ENCODE measurements around the gene RPL41. TPM values are rescaled to one million over a fixed set of nuclear protein-coding genes. Genes with fewer than 3 reads are reported as not detected.

Gene RPL41
- total and polyA plus RNA-seq, 10 of the 15 experiments (the other 5 are each of a cell fraction or from before 2014, with no cell fraction given): 4,144 to 19,112 (median 8,004) TPM

DNA sequence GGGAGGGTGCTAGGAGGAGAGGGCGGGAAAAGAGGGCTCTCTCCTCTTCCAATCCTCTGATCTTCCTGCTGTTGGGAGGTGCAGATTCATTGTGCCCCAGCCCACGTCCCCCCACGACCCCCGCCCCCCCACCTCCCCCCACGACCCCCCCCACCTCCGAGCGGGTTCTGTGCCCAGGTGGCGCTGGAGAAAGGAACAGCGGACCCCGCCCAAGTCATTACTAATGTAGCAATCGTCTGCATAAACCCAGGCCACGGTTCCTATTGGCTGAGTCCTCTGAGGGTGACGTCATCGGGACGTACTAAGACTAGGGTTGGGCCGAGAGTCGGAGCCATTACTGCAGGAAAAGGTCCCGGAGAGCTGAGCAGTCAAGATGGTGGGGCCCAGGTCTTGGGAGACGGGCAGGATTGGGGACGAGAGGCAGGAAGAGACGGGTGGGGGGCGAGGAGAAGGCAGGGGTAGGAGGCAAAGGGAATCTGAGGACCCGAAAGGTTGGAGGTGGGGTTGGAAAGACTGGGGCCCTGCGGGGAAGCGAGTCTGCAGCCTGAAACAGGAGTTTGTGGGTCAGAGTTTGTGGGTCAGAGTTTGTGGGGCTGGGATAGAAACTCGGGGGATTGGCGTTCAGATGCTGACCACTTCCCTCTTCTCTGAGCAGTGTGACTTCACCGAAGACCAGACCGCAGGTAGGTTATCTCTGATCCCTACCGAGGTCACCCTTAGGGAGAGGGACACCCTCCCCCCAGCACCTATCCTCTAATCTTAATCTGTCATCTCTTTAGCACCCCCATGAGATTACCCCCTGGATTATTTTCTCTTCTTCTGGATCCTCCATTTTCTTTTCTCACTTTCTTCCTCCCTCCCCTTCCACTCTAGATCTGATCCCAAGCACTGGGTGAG lies 41.8 kb downstream of the RPL41 start, which contains the start of gene MYL6 (continued):
- TF ChIP-seq RAD51 (IDR thresholded peaks at IDR 0.05): no peak
- TF ChIP-seq, protein P1, sequence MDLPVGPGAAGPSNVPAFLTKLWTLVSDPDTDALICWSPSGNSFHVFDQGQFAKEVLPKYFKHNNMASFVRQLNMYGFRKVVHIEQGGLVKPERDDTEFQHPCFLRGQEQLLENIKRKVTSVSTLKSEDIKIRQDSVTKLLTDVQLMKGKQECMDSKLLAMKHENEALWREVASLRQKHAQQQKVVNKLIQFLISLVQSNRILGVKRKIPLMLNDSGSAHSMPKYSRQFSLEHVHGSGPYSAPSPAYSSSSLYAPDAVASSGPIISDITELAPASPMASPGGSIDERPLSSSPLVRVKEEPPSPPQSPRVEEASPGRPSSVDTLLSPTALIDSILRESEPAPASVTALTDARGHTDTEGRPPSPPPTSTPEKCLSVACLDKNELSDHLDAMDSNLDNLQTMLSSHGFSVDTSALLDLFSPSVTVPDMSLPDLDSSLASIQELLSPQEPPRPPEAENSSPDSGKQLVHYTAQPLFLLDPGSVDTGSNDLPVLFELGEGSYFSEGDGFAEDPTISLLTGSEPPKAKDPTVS (IDR thresholded peaks at IDR 0.05; ENCODE audit: low read depth, low read length): no peak
- no peak for TF ChIP-seq SUZ12 (IDR thresholded peaks at IDR 0.05; ENCODE audit: unreplicated experiment)
- TF ChIP-seq POLR2AphosphoS5 (IDR thresholded peaks at IDR 0.05; ENCODE audit: low read length): peak; percentile 99
- no peak for TF ChIP-seq NFXL1 (IDR thresholded peaks at IDR 0.05; ENCODE audit: borderline replicate concordance)
- peak; percentile 97 for TF ChIP-seq SMAD5 (IDR thresholded peaks at IDR 0.05; ENCODE audit: low read depth)
- TF ChIP-seq, protein P2, sequence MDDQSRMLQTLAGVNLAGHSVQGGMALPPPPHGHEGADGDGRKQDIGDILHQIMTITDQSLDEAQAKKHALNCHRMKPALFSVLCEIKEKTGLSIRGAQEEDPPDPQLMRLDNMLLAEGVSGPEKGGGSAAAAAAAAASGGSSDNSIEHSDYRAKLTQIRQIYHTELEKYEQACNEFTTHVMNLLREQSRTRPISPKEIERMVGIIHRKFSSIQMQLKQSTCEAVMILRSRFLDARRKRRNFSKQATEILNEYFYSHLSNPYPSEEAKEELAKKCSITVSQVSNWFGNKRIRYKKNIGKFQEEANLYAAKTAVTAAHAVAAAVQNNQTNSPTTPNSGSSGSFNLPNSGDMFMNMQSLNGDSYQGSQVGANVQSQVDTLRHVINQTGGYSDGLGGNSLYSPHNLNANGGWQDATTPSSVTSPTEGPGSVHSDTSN (IDR thresholded peaks at IDR 0.05; ENCODE audit: insufficient replicate concordance, low read depth, low read length): no peak
- TF ChIP-seq MXI1 (IDR thresholded peaks at IDR 0.05; ENCODE audit: low read depth, low read length): peak; percentile 46
- peak; percentile 77; the same call in 1 of the 2 replicates for TF ChIP-seq CBFB (IDR thresholded peaks at IDR 0.05; ENCODE audit: low read depth)
- peak; percentile 62; the same call in 1 of the 2 replicates for TF ChIP-seq ZSCAN29 (IDR thresholded peaks at IDR 0.05)
- TF ChIP-seq HDGF (IDR thresholded peaks at IDR 0.05): peak; percentile 95
- TF ChIP-seq CBX3 (IDR thresholded peaks at IDR 0.05; ENCODE audit: borderline replicate concordance, low read depth): no peak
- TF ChIP-seq SMARCA5 (IDR thresholded peaks at IDR 0.05): peak; percentile 36
- TF ChIP-seq, protein P3, sequence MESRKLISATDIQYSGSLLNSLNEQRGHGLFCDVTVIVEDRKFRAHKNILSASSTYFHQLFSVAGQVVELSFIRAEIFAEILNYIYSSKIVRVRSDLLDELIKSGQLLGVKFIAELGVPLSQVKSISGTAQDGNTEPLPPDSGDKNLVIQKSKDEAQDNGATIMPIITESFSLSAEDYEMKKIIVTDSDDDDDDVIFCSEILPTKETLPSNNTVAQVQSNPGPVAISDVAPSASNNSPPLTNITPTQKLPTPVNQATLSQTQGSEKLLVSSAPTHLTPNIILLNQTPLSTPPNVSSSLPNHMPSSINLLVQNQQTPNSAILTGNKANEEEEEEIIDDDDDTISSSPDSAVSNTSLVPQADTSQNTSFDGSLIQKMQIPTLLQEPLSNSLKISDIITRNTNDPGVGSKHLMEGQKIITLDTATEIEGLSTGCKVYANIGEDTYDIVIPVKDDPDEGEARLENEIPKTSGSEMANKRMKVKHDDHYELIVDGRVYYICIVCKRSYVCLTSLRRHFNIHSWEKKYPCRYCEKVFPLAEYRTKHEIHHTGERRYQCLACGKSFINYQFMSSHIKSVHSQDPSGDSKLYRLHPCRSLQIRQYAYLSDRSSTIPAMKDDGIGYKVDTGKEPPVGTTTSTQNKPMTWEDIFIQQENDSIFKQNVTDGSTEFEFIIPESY (IDR thresholded peaks at IDR 0.05): 0 out of 2 replicates have a peak, but pooled peaks have one; percentile 25
- no peak for TF ChIP-seq NRF1 (conservative IDR thresholded peaks at IDR 0.05; ENCODE audit: low read depth, low read length)
- TF ChIP-seq RCOR1 (conservative IDR thresholded peaks at IDR 0.05; ENCODE audit: low read depth, low read length): no peak
- TF ChIP-seq BHLHE40 (IDR thresholded peaks at IDR 0.05; ENCODE audit: borderline replicate concordance in 1 of 2, low read depth in 2 of 2, low read length in 1 of 2): no peak
- TF ChIP-seq SREBF2 (IDR thresholded peaks at IDR 0.05; ENCODE audit: low read length): no peak
- TF ChIP-seq POU2F2 (IDR thresholded peaks at IDR 0.05; ENCODE audit: borderline replicate concordance, low read depth, low read length): peak; percentile 95
- TF ChIP-seq, protein P4, sequence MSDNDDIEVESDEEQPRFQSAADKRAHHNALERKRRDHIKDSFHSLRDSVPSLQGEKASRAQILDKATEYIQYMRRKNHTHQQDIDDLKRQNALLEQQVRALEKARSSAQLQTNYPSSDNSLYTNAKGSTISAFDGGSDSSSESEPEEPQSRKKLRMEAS (IDR thresholded peaks at IDR 0.05; ENCODE audit: low read depth, low read length): no peak
- TF ChIP-seq, protein P5, sequence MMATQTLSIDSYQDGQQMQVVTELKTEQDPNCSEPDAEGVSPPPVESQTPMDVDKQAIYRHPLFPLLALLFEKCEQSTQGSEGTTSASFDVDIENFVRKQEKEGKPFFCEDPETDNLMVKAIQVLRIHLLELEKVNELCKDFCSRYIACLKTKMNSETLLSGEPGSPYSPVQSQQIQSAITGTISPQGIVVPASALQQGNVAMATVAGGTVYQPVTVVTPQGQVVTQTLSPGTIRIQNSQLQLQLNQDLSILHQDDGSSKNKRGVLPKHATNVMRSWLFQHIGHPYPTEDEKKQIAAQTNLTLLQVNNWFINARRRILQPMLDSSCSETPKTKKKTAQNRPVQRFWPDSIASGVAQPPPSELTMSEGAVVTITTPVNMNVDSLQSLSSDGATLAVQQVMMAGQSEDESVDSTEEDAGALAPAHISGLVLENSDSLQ (IDR thresholded peaks at IDR 0.05): peak; percentile 50
- no peak for TF ChIP-seq ZZZ3 (IDR thresholded peaks at IDR 0.05; ENCODE audit: control insufficient read depth, insufficient read length, low read depth)
- TF ChIP-seq, protein P6, sequence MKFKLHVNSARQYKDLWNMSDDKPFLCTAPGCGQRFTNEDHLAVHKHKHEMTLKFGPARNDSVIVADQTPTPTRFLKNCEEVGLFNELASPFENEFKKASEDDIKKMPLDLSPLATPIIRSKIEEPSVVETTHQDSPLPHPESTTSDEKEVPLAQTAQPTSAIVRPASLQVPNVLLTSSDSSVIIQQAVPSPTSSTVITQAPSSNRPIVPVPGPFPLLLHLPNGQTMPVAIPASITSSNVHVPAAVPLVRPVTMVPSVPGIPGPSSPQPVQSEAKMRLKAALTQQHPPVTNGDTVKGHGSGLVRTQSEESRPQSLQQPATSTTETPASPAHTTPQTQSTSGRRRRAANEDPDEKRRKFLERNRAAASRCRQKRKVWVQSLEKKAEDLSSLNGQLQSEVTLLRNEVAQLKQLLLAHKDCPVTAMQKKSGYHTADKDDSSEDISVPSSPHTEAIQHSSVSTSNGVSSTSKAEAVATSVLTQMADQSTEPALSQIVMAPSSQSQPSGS (IDR thresholded peaks at IDR 0.05; ENCODE audit: low read length): peak; percentile 88
